Naive thymus-derived CD4-positive, alpha-beta T cell (primary cell): ENCODE results near the gene CCDC102B. TPM values are rescaled to one million over a fixed set of nuclear protein-coding genes. Genes with fewer than 3 reads are reported as not detected.

Experiments
- ATAC-seq: fragments of 150-1000 bp; cut with Tn5 transposase; 2 replicates; pipeline ENCODE4 v1.10.0; 2021; ENCODE audit warnings: mild to moderate bottlenecking, moderate library complexity
- CTCF ChIA-PET: fragments of 350-600 bp; sonication (Branson Sonifier 250); formaldehyde crosslinking; loops from one replicate; lab custom pipeline; 2021; ENCODE audit warnings: antibody characterized with exemption; lab: Charles Lee
- POLR2A ChIA-PET: fragments of 350-600 bp; sonication (Branson Sonifier 250); formaldehyde crosslinking; loops from one replicate; lab custom pipeline; 2021; ENCODE audit warnings: antibody characterized with exemption, inconsistent platforms; lab: Charles Lee
- DNase-seq, 9 donors: peaks; one replicate each; pipeline versions ENCODE4 v3.0.0 to v3.0.0-alpha.2; 2020 to 2022; ENCODE audit warnings: mixed read lengths in 1 of 9
- H3K27ac ChIP-seq: one replicate; pipeline ENCODE4 v1.7.0; 2013; ENCODE audit warnings: mild to moderate bottlenecking, low read depth, low read length, moderate library complexity
- H3K27me3 ChIP-seq, 2 donors: one replicate each; pipeline ENCODE4 v1.7.0; 2013; ENCODE audit warnings: low read length in 2 of 2, mild to moderate bottlenecking in 2 of 2, moderate library complexity in 2 of 2; ENCODE audit not compliant: control insufficient read depth in 2 of 2, insufficient read depth in 2 of 2
- H3K36me3 ChIP-seq, 3 experiments: 1 replicate in 2 of 3; 2 replicates in 1 of 3; pipeline ENCODE4 v1.7.0; 2013; ENCODE audit warnings: low read length in 3 of 3, mild to moderate bottlenecking in 3 of 3, moderate library complexity in 1 of 3; ENCODE audit not compliant: insufficient read depth in 3 of 3, control insufficient read depth in 2 of 3
- H3K4me1 ChIP-seq, 2 donors: one replicate each; pipeline ENCODE4 v1.7.0; 2013; ENCODE audit warnings: low read length in 2 of 2, mild to moderate bottlenecking in 2 of 2, moderate library complexity in 1 of 2; ENCODE audit not compliant: control insufficient read depth in 2 of 2, insufficient read depth in 2 of 2
- H3K4me3 ChIP-seq: 2 replicates; pipeline ENCODE4 v1.7.0; 2013; ENCODE audit warnings: mild to moderate bottlenecking, low read length
- H3K9me3 ChIP-seq, 3 experiments: 1 replicate in 2 of 3; 2 replicates in 1 of 3; pipeline ENCODE4 v1.7.0; 2013; ENCODE audit warnings: low read length in 3 of 3; ENCODE audit not compliant: control insufficient read depth in 2 of 3
- H3K27ac Mint-ChIP-seq, 9 donors: one replicate each; pipeline ENCODE4 v1.8.0; 2020 to 2022; ENCODE audit warnings: mixed read lengths in 9 of 9, mild to moderate bottlenecking in 8 of 9, moderate library complexity in 5 of 9, inconsistent platforms in 2 of 9
- H3K27me3 Mint-ChIP-seq, 5 donors: one replicate each; pipeline ENCODE4 v1.8.0; 2021 to 2022; ENCODE audit warnings: mixed read lengths in 5 of 5, mild to moderate bottlenecking in 1 of 5
- H3K36me3 Mint-ChIP-seq, 5 donors: one replicate each; pipeline ENCODE4 v1.8.0; 2020 to 2022; ENCODE audit warnings: mixed read lengths in 5 of 5, mild to moderate bottlenecking in 3 of 5, inconsistent platforms in 1 of 5
- H3K4me1 Mint-ChIP-seq, 7 donors: one replicate each; pipeline ENCODE4 v1.8.0; 2020 to 2022; ENCODE audit warnings: mixed read lengths in 7 of 7, mild to moderate bottlenecking in 3 of 7, inconsistent platforms in 1 of 7
- H3K4me3 Mint-ChIP-seq, 10 donors: one replicate each; pipeline ENCODE4 v1.8.0; 2020 to 2022; ENCODE audit warnings: mild to moderate bottlenecking in 10 of 10, mixed read lengths in 10 of 10, moderate library complexity in 6 of 10, inconsistent platforms in 2 of 10
- H3K9me3 Mint-ChIP-seq, 11 donors: one replicate each; pipeline ENCODE4 v1.8.0; 2020 to 2022; ENCODE audit warnings: mixed read lengths in 11 of 11, mild to moderate bottlenecking in 4 of 11, inconsistent platforms in 1 of 11, moderate library complexity in 1 of 11
- intact Hi-C, 2 donors: fragments of 100-400 bp; cut with micrococcal nuclease; formaldehyde crosslinking; loops; one replicate each; pipeline ENCODE4 v1.15.1; 2023
- polyA plus RNA-seq, 2 donors: library from polyadenylated mRNA; unstranded; fragments of 300-500 nt; fragmentation: Illumina TruSeq; gene quantifications; one replicate each; pipeline ENCODE4 v1.2.3, GENCODE V29; 2021
- total RNA-seq, 6 experiments: library from RNA in 5 of 6; stranded (reverse) in 5 of 6; gene quantifications; 1 replicate in 5 of 6; 2 replicates in 1 of 6; pipeline ENCODE4 v1.2.3 and lab custom pipeline; 2021 to 2026

CCDC102B gene
- total and polyA plus RNA-seq, 7 experiments from 2014 or later: 2.7 to 10.9 (median 6.4) TPM

DNA sequence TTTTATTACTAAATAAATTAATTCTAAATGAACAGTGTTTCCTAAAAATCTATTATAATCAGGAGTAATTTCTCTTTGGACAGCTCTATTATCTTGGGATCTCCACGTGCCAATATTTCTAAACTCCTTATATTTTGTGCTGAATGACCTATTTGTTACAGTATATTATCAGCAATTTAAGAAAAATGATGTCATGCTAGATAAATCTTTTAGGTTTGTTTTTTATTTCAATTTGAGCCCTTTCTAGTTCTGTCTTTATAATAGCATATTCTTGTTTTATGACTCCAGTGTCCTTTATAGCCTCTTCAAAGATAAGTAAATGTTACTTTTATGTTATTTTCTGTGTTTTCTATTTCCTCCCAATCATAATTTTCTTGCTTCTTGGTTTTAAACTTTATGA lies 269.2 kb downstream of the CCDC102B start:
- H3K4me1 ChIP-seq: no peaks in the 10 kb centered on the region
- Mint-ChIP-seq H3K4me1 (no peaks in the 10 kb centered on the region), H3K27me3 (no peaks in the 10 kb centered on the region), H3K36me3 (no peaks in the 10 kb centered on the region), H3K27ac (no peak overlapping the region), H3K4me3 (no peak overlapping the region), H3K9me3 (no peaks in the 10 kb centered on the region)
- H3K9me3 ChIP-seq: no peaks in the 10 kb centered on the region
- CTCF ChIA-PET: no interaction called here
- ATAC-seq: no peak
- H3K4me3 ChIP-seq: no peak overlapping the region
- POLR2A ChIA-PET: no interaction called here
- no peaks in the 10 kb centered on the region for H3K27me3 ChIP-seq
- no peak overlapping the region for H3K27ac ChIP-seq
- DNase-seq: no peak
- intact Hi-C loops: no loop called here
- H3K36me3 ChIP-seq: no peaks in the 10 kb centered on the region

DNA sequence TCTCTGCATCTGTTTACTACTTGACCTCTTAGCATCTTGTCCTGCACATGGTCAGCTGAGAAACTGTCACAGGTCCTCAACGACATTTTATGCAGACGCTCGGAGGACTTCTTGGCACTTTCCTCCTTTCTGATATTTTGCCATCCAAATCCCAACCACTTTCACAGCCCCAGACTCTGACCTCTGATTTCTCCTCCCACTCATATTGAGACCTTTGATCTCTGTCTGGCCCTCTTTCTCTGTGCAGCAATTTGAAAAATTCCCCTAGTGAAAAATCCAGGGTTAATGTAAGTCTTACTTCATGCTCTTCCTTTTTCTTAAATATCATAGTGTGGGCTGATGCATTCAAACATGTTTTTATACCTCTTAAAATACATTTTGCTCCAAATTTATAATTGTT lies 273.8 kb downstream of the CCDC102B start:
- no peak overlapping the region for H3K27ac Mint-ChIP-seq
- DNase-seq (no peak), ATAC-seq (no peak)
- CTCF ChIA-PET: no interaction called here
- no peaks in the 10 kb centered on the region for H3K4me1 Mint-ChIP-seq
- Histone ChIP-seq H3K27ac (no peak overlapping the region), H3K4me3 (no peak overlapping the region), H3K9me3 (no peaks in the 10 kb centered on the region), H3K4me1 (no peaks in the 10 kb centered on the region), H3K36me3 (no peaks in the 10 kb centered on the region), H3K27me3 (no peaks in the 10 kb centered on the region)
- no peaks in the 10 kb centered on the region for H3K36me3 Mint-ChIP-seq
- peaks cover 0 to 7% (median 0%) of the 10 kb centered on the region in 5 donors for H3K27me3 Mint-ChIP-seq
- H3K4me3 Mint-ChIP-seq: no peak overlapping the region
- no peaks in the 10 kb centered on the region for H3K9me3 Mint-ChIP-seq
- intact Hi-C loops: no loop called here
- POLR2A ChIA-PET: no interaction called here

DNA sequence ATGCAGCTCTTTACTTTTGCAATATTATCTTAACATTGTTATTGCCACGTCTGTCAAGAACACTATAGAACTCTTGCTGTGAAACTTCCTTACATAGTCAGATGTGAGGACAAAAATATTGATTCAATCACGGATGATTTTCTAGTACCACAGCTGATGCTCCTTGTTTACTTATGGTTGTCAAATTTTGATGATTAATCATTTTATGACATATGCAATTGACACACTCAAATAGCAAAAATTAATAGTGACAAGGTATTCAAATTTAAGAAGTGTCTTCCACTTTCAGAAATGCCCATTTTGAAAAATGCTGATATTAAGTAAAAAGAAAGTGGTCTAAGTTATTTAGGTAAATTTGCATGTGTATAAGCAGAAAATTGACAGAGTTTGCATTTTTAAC lies 284.0 kb downstream of the CCDC102B start:
- Histone ChIP-seq H3K27me3 (no peaks in the 10 kb centered on the region), H3K27ac (no peak overlapping the region), H3K4me1 (no peaks in the 10 kb centered on the region), H3K4me3 (no peak overlapping the region), H3K36me3 (no peaks in the 10 kb centered on the region), H3K9me3 (no peaks in the 10 kb centered on the region)
- DNase-seq: no peak
- CTCF ChIA-PET: no interaction called here
- intact Hi-C loops: no loop called here
- ATAC-seq: no peak
- H3K9me3 Mint-ChIP-seq: peaks cover 0 to 10% (median 0%) of the 10 kb centered on the region in 11 donors
- no peaks in the 10 kb centered on the region for H3K4me1 Mint-ChIP-seq
- H3K36me3 Mint-ChIP-seq: no peaks in the 10 kb centered on the region
- H3K4me3 Mint-ChIP-seq: no peak overlapping the region
- H3K27me3 Mint-ChIP-seq: no peaks in the 10 kb centered on the region
- no peak overlapping the region for H3K27ac Mint-ChIP-seq
- POLR2A ChIA-PET: no interaction called here

DNA sequence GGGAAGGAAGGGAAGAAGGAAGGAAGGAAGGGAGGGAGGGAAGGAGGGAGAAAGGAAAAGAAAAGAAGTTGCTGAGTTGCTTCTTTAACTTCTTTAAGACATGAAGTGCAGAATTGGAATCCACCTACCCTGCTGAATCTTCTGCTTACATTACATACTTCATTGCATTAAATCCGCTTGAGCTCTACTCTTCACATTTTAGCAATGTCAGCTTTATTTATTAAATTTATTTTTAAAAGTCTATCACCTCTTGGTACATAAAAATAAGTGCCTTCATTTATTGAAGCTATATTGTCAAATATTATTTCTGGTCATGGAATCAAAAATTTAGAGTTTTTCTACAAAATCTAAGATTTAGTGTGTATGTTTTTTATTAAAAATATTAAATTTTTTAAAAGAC lies 284.6 kb downstream of the CCDC102B start:
- H3K27me3 Mint-ChIP-seq: no peaks in the 10 kb centered on the region
- no peak overlapping the region for H3K4me3 ChIP-seq
- no peaks in the 10 kb centered on the region for H3K9me3 ChIP-seq
- intact Hi-C loops: no loop called here
- peaks cover 0 to 3% (median 0%) of the 10 kb centered on the region in 11 donors for H3K9me3 Mint-ChIP-seq
- no peaks in the 10 kb centered on the region for H3K4me1 Mint-ChIP-seq
- ChIA-PET CTCF (no interaction called here), POLR2A (no interaction called here)
- no peaks in the 10 kb centered on the region for H3K4me1 ChIP-seq
- no peak overlapping the region for H3K4me3 Mint-ChIP-seq
- no peak overlapping the region for H3K27ac Mint-ChIP-seq
- H3K27ac ChIP-seq: no peak overlapping the region
- H3K27me3 ChIP-seq: no peaks in the 10 kb centered on the region
- no peaks in the 10 kb centered on the region for H3K36me3 Mint-ChIP-seq
- no peaks in the 10 kb centered on the region for H3K36me3 ChIP-seq
- no peak for DNase-seq
- ATAC-seq: no peak

DNA sequence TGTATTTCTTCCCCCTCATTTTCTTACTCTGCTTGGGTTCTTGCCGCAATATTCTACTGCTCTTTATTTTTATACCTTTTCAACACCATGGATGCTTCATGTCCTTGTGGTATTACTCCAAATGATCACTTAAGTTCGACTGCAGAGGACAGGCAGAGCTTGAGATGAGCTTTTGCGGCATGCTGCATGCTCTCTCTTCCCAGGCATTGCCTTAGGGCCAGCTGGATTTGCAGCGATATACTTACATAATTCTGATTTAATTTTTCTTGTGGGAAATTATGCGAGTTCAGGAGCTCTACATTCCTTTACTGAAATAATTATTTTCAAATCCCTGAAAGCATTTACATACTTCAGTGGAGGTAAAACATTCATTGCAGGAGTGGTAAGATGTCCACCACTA lies 288.1 kb downstream of the CCDC102B start:
- Mint-ChIP-seq H3K9me3 (no peaks in the 10 kb centered on the region), H3K36me3 (no peaks in the 10 kb centered on the region), H3K27ac (no peak overlapping the region), H3K27me3 (no peaks in the 10 kb centered on the region), H3K4me1 (no peaks in the 10 kb centered on the region), H3K4me3 (no peak overlapping the region)
- Histone ChIP-seq H3K27ac (no peak overlapping the region), H3K36me3 (no peaks in the 10 kb centered on the region), H3K4me1 (no peaks in the 10 kb centered on the region), H3K4me3 (no peak overlapping the region), H3K9me3 (no peaks in the 10 kb centered on the region), H3K27me3 (no peaks in the 10 kb centered on the region)
- intact Hi-C loops: no loop called here
- ChIA-PET POLR2A (no interaction called here), CTCF (no interaction called here)
- DNase-seq (no peak), ATAC-seq (no peak)

DNA sequence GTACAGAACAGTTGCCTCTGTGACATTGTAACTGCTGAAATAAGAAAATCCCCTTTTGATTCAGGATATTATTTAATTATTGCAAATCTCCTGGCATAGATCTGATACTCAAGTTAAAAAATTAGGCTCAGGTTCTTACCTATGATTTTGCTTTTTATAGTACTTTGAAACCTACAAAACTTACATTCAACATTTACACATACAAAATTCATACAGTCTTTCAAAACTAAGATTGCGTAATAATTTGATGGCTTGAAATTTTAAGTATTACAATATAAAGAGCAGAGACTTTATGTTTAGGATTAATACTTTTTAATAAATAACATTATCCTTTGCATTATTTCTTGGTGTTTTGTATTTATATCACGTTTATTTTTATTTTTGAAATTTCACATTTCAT lies 291.1 kb downstream of the CCDC102B start:
- Histone ChIP-seq H3K9me3 (no peaks in the 10 kb centered on the region), H3K4me1 (no peaks in the 10 kb centered on the region), H3K4me3 (no peak overlapping the region), H3K36me3 (no peaks in the 10 kb centered on the region), H3K27ac (no peak overlapping the region), H3K27me3 (no peaks in the 10 kb centered on the region)
- no peaks in the 10 kb centered on the region for H3K27me3 Mint-ChIP-seq
- no peak overlapping the region for H3K27ac Mint-ChIP-seq
- H3K4me3 Mint-ChIP-seq: no peak overlapping the region
- H3K4me1 Mint-ChIP-seq: no peaks in the 10 kb centered on the region
- H3K9me3 Mint-ChIP-seq: no peaks in the 10 kb centered on the region
- ChIA-PET POLR2A (no interaction called here), CTCF (no interaction called here)
- DNase-seq (no peak), ATAC-seq (no peak)
- H3K36me3 Mint-ChIP-seq: no peaks in the 10 kb centered on the region
- intact Hi-C loops: no loop called here

DNA sequence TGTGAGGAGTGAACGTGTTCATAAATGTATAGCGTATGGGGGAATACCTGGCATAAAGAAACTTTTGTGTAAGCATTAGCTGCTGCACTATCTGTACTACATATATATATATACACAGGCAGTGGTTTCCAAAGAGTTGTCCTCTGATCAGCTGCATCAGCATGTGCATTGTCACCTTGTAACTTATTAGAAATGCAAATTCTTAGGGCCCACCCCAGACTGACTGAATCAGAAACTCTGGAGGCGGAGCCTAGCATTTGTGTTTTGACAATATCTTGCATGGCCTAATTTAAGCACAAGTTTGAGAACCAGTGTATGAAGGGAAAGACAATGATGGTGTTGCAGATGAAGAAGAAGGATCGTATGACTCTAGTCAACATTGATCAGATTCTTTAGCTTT lies 299.5 kb downstream of the CCDC102B start:
- no peak overlapping the region for H3K4me3 ChIP-seq
- POLR2A ChIA-PET: no interaction called here
- Mint-ChIP-seq H3K36me3 (no peaks in the 10 kb centered on the region), H3K27me3 (no peaks in the 10 kb centered on the region), H3K4me1 (peaks cover 0 to 1% (median 0%) of the 10 kb centered on the region in 7 donors), H3K4me3 (no peak overlapping the region), H3K9me3 (peaks cover 0 to 3% (median 0%) of the 10 kb centered on the region in 11 donors), H3K27ac (no peak overlapping the region)
- H3K36me3 ChIP-seq: no peaks in the 10 kb centered on the region
- no peaks in the 10 kb centered on the region for H3K4me1 ChIP-seq
- ATAC-seq (no peak), DNase-seq (no peak)
- intact Hi-C loops: no loop called here
- H3K9me3 ChIP-seq: no peaks in the 10 kb centered on the region
- CTCF ChIA-PET: no interaction called here
- H3K27ac ChIP-seq: no peak overlapping the region
- no peaks in the 10 kb centered on the region for H3K27me3 ChIP-seq
